Tibial artery (tissue), 4 donors: ENCODE data around the gene BMPR2.

Experiments used
- DNase-seq, 2 donors: peaks; one replicate each; pipeline ENCODE4 v3.0.0-alpha.2; 2019
- H3K27ac ChIP-seq, 2 donors: fragments of 200-600 bp; sonication (generic) in 1 of 2; 1 replicate in 1 of 2; 2 replicates in 1 of 2; pipeline ENCODE4 v1.5.1; 2018 to 2019; ENCODE audit warnings: mild to moderate bottlenecking in 1 of 2
- H3K27me3 ChIP-seq, 2 donors: fragments of 200-600 bp; sonication (generic) in 1 of 2; one replicate each; pipeline versions ENCODE4 v1.5.1 to v1.6.0; 2016 to 2019
- H3K36me3 ChIP-seq, 3 donors: fragments of 200-600 bp; sonication (generic) in 2 of 3; one replicate each; pipeline ENCODE4 v1.5.1; 2016 to 2019; ENCODE audit warnings: mild to moderate bottlenecking in 2 of 3
- H3K4me1 ChIP-seq, 4 donors: fragments of 200-600 bp; sonication (generic) in 2 of 4; 1 replicate in 3 of 4; 2 replicates in 1 of 4; pipeline ENCODE4 v1.5.1; 2016 to 2019
- H3K4me3 ChIP-seq, 2 donors: fragments of 200-600 bp; sonication (generic) in 1 of 2; 1 replicate in 1 of 2; 2 replicates in 1 of 2; pipeline ENCODE4 v1.5.1; 2018 to 2019; ENCODE audit warnings: mild to moderate bottlenecking in 2 of 2
- H3K9me3 ChIP-seq, 3 donors: fragments of 200-600 bp; sonication (generic) in 1 of 3; one replicate each; pipeline ENCODE4 v1.5.1; 2016 to 2019
- CTCF ChIP-seq, 2 experiments: fragments of 200-600 bp in 1 of 2; fragments of 450-650 bp in 1 of 2; IDR thresholded peaks; one replicate each; pipeline ENCODE4 v1.5.1; 2017 to 2019; ENCODE audit warnings: antibody characterized with exemption in 2 of 2, mild to moderate bottlenecking in 1 of 2, moderate library complexity in 1 of 2
- intact Hi-C: fragments of 100-400 bp; cut with DNase I; formaldehyde crosslinking; loops from one replicate; pipeline ENCODE4 v1.15.0; 2023; ENCODE audit warnings: low total_unique reads

BMPR2 gene

GRCh38 chr2:202410092-202410491 lies 34.0 kb downstream of the BMPR2 start:
- no peaks in the 10 kb centered on the region for H3K9me3 ChIP-seq
- peaks cover 0 to 22% (median 4%) of the 10 kb centered on the region in 4 donors for H3K4me1 ChIP-seq
- no peaks in the 10 kb centered on the region for H3K36me3 ChIP-seq
- TF ChIP-seq CTCF (IDR thresholded peaks at IDR 0.05) = no peak
- intact Hi-C loops = no loop called here
- H3K27me3 ChIP-seq = no peaks in the 10 kb centered on the region
- DNase-seq = no peak
- no peak overlapping the region for H3K4me3 ChIP-seq
- H3K27ac ChIP-seq = no peak overlapping the region

GRCh38 chr2:202411097-202411496 lies 35.0 kb downstream of the BMPR2 start:
- H3K9me3 ChIP-seq = no peaks in the 10 kb centered on the region
- no peak overlapping the region for H3K4me3 ChIP-seq
- H3K4me1 ChIP-seq = peaks cover 0 to 17% (median 3%) of the 10 kb centered on the region in 4 donors
- no peak overlapping the region for H3K27ac ChIP-seq
- intact Hi-C loops = no loop called here
- TF ChIP-seq CTCF (IDR thresholded peaks at IDR 0.05) = no peak
- DNase-seq = no peak
- H3K36me3 ChIP-seq = no peaks in the 10 kb centered on the region
- no peaks in the 10 kb centered on the region for H3K27me3 ChIP-seq

GRCh38 chr2:202418027-202418426 lies 41.9 kb downstream of the BMPR2 start:
- H3K36me3 ChIP-seq = no peaks in the 10 kb centered on the region
- no peak for TF ChIP-seq CTCF (IDR thresholded peaks at IDR 0.05)
- no peak for DNase-seq

GRCh38 chr2:202418511-202418910 lies 42.4 kb downstream of the BMPR2 start:
- no peak overlapping the region for H3K27ac ChIP-seq
- H3K4me3 ChIP-seq = no peak overlapping the region
- no peaks in the 10 kb centered on the region for H3K36me3 ChIP-seq
- intact Hi-C loops = no loop called here
- no peak for DNase-seq
- peaks cover 0 to 46% (median 6%) of the 10 kb centered on the region in 4 donors for H3K4me1 ChIP-seq
- TF ChIP-seq CTCF (IDR thresholded peaks at IDR 0.05) = no peak
- no peaks in the 10 kb centered on the region for H3K9me3 ChIP-seq
- H3K27me3 ChIP-seq = no peaks in the 10 kb centered on the region

More at GRCh38 chr2:202418027-202418426, 41.9 kb downstream of the BMPR2 start:
- intact Hi-C loops = no loop called here
- Histone ChIP-seq H3K4me1 (peaks cover 0 to 41% (median 3%) of the 10 kb centered on the region in 4 donors), H3K4me3 (no peak overlapping the region), H3K27ac (no peak overlapping the region), H3K27me3 (no peaks in the 10 kb centered on the region), H3K9me3 (no peaks in the 10 kb centered on the region)

- no peak for TF ChIP-seq CTCF (IDR thresholded peaks at IDR 0.05)
- H3K27me3 ChIP-seq = no peaks in the 10 kb centered on the region
- H3K36me3 ChIP-seq = no peaks in the 10 kb centered on the region
- H3K27ac ChIP-seq = no peak overlapping the region
- H3K4me1 ChIP-seq = peaks cover 0 to 54% (median 7%) of the 10 kb centered on the region in 4 donors
- no peaks in the 10 kb centered on the region for H3K9me3 ChIP-seq
- intact Hi-C loops = no loop called here
- no peak for DNase-seq
- no peak overlapping the region for H3K4me3 ChIP-seq
Observed at GRCh38 chr2:202423139-202423538, 47.0 kb downstream of the BMPR2 start.

GRCh38 chr2:202425036-202425435 lies 48.9 kb downstream of the BMPR2 start:
- no peak for TF ChIP-seq CTCF (IDR thresholded peaks at IDR 0.05)
- intact Hi-C loops = no loop called here
- H3K4me3 ChIP-seq = no peak overlapping the region
- H3K27me3 ChIP-seq = no peaks in the 10 kb centered on the region
- H3K36me3 ChIP-seq = no peaks in the 10 kb centered on the region
- no peak overlapping the region for H3K27ac ChIP-seq
- DNase-seq = no peak
- peaks cover 0 to 57% (median 13%) of the 10 kb centered on the region in 4 donors for H3K4me1 ChIP-seq
- no peaks in the 10 kb centered on the region for H3K9me3 ChIP-seq
